CD4-positive, alpha-beta T cell treated with Interleukin-12 subunit alpha and Interleukin-12 subunit beta, for 1 hour (primary cell): ENCODE results near the gene COLEC11.
"Not testable (repeated sequence)": the region's sequence is repeated elsewhere in the genome, so short reads cannot be mapped to it uniquely, and the experiment has no call there.

Source experiments
- DNase-seq: peaks from one replicate; pipeline ENCODE4 v3.0.0-alpha.2; 2020

COLEC11 gene

DNA sequence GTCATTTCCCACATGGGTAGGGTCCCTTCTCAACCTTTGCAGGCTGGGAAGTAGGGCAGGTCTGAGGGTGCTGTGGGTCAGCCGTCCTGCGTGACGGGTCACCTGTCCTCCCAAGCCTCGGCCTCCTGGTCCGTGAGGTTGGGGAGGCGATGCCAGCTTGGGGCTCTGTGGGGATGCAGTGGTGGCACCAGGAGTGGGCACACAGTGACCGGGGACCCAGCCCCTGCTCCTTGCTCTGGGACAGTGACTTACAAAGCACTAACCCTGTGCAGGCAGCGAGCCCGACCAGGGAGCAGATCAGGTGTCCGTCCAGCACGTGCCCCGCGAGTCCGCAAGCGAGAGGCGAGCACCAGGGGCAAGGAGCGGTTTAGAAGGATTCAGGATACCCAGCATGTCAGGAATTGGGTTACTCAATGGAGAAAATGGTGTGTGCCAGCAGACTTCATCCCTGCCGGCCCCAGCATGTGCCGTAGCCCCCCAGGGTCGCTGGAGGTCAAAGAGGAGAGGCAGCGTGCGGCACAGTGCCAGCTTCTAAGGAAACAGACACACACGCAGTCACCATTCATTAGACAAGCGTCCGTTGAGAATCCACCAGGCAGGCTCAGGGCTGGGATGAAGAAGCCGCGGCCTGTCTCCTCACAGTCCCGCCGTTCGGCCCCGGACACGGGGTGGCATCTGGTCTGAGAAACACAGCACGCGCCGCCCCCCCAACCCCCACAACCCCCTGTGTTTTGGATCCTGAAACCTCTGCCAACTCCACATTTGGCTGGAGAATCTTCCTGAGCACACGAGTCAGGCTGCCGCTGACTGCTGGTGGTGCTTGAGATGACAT lies 11.7 kb downstream of the COLEC11 start:
- no peak for DNase-seq

GRCh38 chr2:3608373-3609278 lies 13.7 kb downstream of the COLEC11 start:
- no peak for DNase-seq

DNA sequence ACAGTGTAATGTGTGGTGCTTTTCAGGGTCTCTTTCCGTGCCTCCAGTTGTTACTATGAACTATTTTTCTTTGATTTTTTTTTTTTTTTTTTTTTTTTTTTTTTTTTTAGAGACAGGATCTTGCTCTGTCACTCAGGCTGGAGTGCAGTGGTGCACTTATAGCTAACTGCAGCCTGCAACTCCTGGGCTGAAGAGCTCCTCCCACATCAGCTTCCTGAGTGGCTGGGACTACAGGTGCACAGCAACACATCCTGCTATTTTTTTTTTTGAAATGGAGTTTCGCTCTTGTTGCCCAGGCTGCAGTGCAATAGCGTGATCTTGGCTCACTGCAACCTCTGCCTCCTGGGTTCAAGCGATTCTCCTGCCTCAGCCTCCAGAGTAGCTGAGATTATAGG lies 14.4 kb downstream of the COLEC11 start:
- DNase-seq: peak; percentile 26

- no peak for DNase-seq
Observed at GRCh38 chr2:3610415-3610814, 15.5 kb downstream of the COLEC11 start.

DNA sequence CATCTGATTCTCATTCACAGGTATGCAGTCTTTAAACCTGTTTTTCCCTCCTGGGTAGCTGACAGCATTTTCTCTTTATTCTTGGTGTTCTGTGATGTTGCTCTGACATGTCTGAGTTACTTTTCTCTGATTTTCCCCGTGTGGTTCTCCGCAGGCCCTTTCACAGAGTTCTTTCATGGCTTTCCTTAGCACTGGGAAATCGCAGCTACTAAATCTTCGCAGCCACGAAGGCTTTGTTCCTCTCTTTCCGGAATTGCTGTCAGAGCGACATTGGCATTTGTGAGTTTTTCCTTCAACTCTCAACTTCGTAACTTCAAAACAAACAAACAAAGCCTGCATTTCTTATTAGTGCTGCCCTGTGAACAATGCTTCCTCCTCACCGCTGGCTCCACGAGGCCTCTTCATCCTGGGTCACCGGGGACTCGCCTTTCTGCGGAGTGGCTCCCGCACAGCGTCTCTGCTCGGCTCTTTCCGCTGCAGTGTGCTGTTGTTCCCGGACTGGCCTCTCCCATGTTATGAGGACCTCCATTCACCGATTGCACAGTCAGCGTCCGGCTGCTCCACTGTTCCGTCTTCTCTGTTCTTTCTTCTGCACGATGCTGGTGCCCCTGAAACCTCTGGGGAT lies 16.1 kb downstream of the COLEC11 start:
- DNase-seq: no peak

GRCh38 chr2:3611589-3611988 lies 16.7 kb downstream of the COLEC11 start:
- no peak for DNase-seq

- DNase-seq: no peak
Observed at GRCh38 chr2:3612639-3613523, 18.0 kb downstream of the COLEC11 start.

DNA sequence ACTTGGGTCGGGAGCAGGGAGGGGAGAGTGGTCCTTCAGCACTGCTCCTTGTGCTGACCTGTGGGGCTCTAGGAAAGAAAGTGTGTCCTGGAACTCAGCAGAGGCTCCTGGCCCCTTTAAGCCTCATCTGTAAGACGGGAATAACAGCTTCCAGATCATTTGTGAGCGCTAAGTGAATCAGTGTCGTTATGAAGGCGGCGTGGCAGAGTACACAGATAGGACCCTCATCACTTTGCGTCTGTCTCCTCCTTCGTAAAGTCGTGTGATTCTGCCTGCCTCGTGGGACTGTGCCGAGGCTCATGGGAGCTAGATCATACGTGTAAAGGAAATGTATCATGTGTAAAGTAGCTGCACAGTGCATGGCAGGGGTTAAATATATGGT lies 18.6 kb downstream of the COLEC11 start:
- no peak for DNase-seq

GRCh38 chr2:3614743-3615142 lies 19.8 kb downstream of the COLEC11 start:
- DNase-seq: not testable (repeated sequence)

GRCh38 chr2:3615541-3616200 lies 20.8 kb downstream of the COLEC11 start:
- not testable (repeated sequence) for DNase-seq

GRCh38 chr2:3616435-3617197 lies 21.7 kb downstream of the COLEC11 start:
- DNase-seq: not testable (repeated sequence)

DNA sequence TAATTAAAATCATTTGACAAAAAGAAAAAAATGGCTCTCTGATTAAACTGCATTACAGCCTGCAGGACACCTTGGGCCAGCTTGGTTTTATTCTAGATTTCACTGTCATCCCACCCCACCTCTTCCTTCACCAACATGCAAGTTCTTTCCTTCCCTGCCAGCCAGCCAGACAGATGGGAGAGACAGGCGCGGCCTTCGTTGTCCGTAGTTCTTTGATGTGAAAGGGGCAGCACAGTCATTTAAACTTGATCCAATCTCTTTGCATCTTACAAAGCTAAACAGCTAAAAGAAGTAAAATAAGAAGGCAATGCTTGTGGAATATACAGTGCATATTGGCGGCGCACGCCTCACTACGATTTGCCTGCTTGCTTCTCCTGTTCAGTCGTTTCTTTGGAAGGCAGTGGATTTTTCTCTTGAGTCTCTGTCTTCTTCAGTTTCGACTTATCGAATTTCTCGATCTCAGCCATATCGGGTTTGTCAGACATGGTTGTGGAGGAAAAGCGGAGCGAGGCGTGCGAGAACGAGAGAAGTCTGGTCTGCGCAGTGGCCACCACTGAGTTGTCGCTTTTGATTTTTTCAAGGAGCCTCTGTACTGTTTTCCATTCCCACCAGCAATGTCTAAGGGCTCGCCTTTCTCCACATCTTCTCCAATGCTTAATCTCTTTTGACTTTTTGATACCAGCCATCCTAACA lies 22.4 kb downstream of the COLEC11 start:
- no peak for DNase-seq

- no peak for DNase-seq
Observed at GRCh38 chr2:3618367-3618766, 23.5 kb downstream of the COLEC11 start.

DNA sequence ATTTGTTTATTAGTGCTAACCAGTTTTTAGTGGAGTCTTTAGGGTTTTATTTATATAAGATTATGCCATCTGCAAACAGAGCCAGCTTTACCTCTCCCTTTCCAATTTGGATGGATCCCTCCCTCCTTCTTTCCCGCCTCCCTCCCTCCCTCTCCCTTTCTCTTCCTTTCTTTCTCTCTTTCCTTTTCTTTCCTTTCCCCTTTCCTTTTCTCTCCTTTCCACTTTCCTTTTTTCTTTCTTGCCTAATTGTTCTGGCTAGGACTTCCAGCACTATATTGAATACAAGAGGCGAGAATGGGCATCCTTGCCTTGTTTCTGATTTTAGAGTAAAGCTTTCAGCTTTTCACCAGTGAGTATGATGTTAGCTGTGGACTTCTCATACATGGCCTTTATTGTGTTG lies 24.1 kb downstream of the COLEC11 start:
- no peak for DNase-seq

- not testable (repeated sequence) for DNase-seq
Observed at GRCh38 chr2:3619661-3620060, 24.7 kb downstream of the COLEC11 start.

GRCh38 chr2:3620834-3621233 lies 25.9 kb downstream of the COLEC11 start:
- DNase-seq: no peak

- DNase-seq: no peak
Observed at GRCh38 chr2:3622967-3623366, 28.1 kb downstream of the COLEC11 start.

- DNase-seq: no peak
Observed at GRCh38 chr2:3624059-3624794, 29.3 kb downstream of the COLEC11 start.

DNA sequence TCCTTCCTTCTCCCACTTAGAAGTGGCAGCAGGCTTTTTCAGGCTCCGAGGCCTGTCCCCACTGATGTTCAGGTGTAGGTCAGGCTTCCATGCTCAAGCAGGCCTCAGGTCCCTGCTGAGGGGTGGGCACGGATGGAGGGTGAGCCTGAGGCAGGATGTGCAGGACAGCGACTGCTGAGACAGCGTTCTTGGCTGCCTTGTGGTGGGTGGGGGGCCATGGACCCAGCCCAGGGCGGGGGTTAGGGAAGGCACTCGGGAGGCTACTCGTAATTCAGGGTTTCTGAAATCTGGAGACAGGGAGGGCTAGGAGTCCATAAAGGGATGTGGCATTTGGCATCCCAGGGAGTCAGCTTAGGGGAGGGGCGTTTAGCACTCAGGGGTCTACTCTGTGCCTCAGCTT lies 30.3 kb downstream of the COLEC11 start:
- no peak for DNase-seq
